ENCODE measurements around the gene OR4B1.

- TF ChIP-seq, protein P1, sequence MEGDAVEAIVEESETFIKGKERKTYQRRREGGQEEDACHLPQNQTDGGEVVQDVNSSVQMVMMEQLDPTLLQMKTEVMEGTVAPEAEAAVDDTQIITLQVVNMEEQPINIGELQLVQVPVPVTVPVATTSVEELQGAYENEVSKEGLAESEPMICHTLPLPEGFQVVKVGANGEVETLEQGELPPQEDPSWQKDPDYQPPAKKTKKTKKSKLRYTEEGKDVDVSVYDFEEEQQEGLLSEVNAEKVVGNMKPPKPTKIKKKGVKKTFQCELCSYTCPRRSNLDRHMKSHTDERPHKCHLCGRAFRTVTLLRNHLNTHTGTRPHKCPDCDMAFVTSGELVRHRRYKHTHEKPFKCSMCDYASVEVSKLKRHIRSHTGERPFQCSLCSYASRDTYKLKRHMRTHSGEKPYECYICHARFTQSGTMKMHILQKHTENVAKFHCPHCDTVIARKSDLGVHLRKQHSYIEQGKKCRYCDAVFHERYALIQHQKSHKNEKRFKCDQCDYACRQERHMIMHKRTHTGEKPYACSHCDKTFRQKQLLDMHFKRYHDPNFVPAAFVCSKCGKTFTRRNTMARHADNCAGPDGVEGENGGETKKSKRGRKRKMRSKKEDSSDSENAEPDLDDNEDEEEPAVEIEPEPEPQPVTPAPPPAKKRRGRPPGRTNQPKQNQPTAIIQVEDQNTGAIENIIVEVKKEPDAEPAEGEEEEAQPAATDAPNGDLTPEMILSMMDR (IDR thresholded peaks at IDR 0.05): no peak
- TF ChIP-seq POLR2A (IDR thresholded peaks at IDR 0.05): no peak
Measured at GRCh38 chr11:48263423-48263911, 46.9 kb downstream of the OR4B1 start, which contains the start of gene OR4X1.
